EH (cell line): ENCODE results near the gene RFNG.

Experiments used
- DNase-seq: peaks from one replicate; pipeline ENCODE4 v3.0.0-alpha.2; 2015; ENCODE audit warnings: low read depth

Gene RFNG

GRCh38 chr17:82077617-82078358, 26.2 kb upstream of the RFNG start:
- DNase-seq = no peak

- DNase-seq = no peak
Measured at GRCh38 chr17:82076785-82077591, 25.4 kb upstream of the RFNG start.

GRCh38 chr17:82076018-82076784, 24.6 kb upstream of the RFNG start:
- no peak for DNase-seq

GRCh38 chr17:82073446-82073845, 21.8 kb upstream of the RFNG start:
- no peak for DNase-seq

- DNase-seq = no peak
Measured at GRCh38 chr17:82072827-82073226, 21.2 kb upstream of the RFNG start.

- DNase-seq = no peak
Measured at GRCh38 chr17:82070611-82071010, 19.0 kb upstream of the RFNG start.

GRCh38 chr17:82065638-82066303, 14.2 kb upstream of the RFNG start, which contains the start of gene DUS1L:
Gene DUS1L (minus strand): TSS chr17:82065804. CDS start chr17:82065059, 745 bp downstream.
- DNase-seq = peak; percentile 48

- DNase-seq = peak; percentile 55
Measured at GRCh38 chr17:82065193-82065637, 13.6 kb upstream of the RFNG start.

GRCh38 chr17:82064433-82065192, 13.0 kb upstream of the RFNG start:
- no peak for DNase-seq

- DNase-seq = no peak
Measured at GRCh38 chr17:82063424-82064415, 12.1 kb upstream of the RFNG start.

- no peak for DNase-seq
Measured at GRCh38 chr17:82062984-82063368, 11.4 kb upstream of the RFNG start.

GRCh38 chr17:82062076-82062983, 10.7 kb upstream of the RFNG start:
- DNase-seq = no peak

GRCh38 chr17:82061047-82061925, 9.7 kb upstream of the RFNG start:
- no peak for DNase-seq

- DNase-seq = no peak
Measured at GRCh38 chr17:82060614-82061013, 9.0 kb upstream of the RFNG start.

- DNase-seq = no peak
Measured at GRCh38 chr17:82060001-82060380, 8.4 kb upstream of the RFNG start.

- no peak for DNase-seq
Measured at GRCh38 chr17:82059272-82060000, 7.8 kb upstream of the RFNG start.

- DNase-seq = no peak
Measured at GRCh38 chr17:82058855-82059249, 7.2 kb upstream of the RFNG start.
